GM12873 (cell line): ENCODE data around the gene NKG7.

ENCODE experiments used
- TF ChIP-seq, protein P1 (sequence below): IDR thresholded peaks from 2 replicates; pipeline ENCODE4 v1.5.1; 2012; ENCODE audit warnings: low read depth, mild to moderate bottlenecking, moderate library complexity, low read length, control low read depth; ENCODE audit not compliant: insufficient read depth; ENCODE audit errors: missing control alignments

Gene NKG7

GRCh38 chr19:51361239-51361638 is 11.2 kb downstream of the NKG7 start:
- TF ChIP-seq, protein P1, sequence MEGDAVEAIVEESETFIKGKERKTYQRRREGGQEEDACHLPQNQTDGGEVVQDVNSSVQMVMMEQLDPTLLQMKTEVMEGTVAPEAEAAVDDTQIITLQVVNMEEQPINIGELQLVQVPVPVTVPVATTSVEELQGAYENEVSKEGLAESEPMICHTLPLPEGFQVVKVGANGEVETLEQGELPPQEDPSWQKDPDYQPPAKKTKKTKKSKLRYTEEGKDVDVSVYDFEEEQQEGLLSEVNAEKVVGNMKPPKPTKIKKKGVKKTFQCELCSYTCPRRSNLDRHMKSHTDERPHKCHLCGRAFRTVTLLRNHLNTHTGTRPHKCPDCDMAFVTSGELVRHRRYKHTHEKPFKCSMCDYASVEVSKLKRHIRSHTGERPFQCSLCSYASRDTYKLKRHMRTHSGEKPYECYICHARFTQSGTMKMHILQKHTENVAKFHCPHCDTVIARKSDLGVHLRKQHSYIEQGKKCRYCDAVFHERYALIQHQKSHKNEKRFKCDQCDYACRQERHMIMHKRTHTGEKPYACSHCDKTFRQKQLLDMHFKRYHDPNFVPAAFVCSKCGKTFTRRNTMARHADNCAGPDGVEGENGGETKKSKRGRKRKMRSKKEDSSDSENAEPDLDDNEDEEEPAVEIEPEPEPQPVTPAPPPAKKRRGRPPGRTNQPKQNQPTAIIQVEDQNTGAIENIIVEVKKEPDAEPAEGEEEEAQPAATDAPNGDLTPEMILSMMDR: no peak

DNA sequence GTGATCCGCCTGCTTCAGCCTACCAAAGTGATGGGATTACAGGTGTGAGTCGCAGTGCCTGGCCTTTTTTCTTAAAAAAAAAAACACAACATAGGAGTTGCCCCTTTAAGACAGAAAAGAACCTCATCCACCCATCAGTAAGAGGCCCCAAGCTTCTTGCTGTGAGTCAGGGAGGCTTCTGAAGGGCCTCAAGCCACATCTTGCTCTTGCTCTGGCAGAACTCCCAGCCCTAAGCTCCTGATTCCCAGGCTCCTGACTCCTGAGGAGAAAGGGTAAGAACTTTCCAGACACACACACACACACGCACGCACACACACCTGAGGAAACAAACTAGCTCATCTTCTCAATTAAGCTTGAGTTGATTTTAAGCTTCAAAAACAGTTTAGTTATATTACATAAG is 13.2 kb downstream of the NKG7 start:
- TF ChIP-seq, protein P1: no peak

GRCh38 chr19:51357952-51358351 is 14.5 kb downstream of the NKG7 start:
- TF ChIP-seq, protein P1: no peak

- TF ChIP-seq, protein P1: no peak
These were observed 16.2 kb downstream of the NKG7 start for GRCh38 chr19:51356159-51356801.

GRCh38 chr19:51354742-51355148 is 17.7 kb downstream of the NKG7 start:
- TF ChIP-seq, protein P1: no peak

DNA sequence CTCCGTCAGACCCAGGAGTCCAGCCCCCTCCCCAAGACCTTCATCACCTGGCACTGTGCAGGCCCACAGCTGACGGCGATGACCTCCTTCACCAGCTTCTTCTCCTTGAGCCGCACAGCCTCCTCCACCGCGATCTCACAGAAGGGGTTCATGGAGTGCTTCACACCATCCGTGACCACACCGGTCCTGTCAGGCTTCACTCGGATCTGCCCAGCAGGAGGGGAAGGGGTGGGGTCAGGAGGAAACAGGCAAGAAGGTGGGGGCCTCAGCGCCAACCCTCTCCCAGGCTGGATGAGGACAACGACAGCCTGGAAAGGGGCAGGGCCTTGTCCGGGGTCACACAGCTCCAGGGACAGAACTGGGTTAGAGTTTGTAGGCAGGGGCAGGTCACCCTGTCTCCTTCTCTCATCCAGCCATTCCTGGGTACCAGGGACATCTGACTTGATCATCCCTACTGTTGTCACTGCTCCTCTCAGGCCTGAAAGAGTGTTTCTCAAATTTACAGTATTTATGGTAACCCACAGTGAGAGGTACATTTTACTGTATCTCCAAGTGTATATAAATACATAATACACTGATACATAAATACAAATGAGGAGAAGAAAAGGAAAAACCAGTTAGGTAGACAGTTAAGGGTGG is 18.2 kb downstream of the NKG7 start:
- TF ChIP-seq, protein P1: no peak

DNA sequence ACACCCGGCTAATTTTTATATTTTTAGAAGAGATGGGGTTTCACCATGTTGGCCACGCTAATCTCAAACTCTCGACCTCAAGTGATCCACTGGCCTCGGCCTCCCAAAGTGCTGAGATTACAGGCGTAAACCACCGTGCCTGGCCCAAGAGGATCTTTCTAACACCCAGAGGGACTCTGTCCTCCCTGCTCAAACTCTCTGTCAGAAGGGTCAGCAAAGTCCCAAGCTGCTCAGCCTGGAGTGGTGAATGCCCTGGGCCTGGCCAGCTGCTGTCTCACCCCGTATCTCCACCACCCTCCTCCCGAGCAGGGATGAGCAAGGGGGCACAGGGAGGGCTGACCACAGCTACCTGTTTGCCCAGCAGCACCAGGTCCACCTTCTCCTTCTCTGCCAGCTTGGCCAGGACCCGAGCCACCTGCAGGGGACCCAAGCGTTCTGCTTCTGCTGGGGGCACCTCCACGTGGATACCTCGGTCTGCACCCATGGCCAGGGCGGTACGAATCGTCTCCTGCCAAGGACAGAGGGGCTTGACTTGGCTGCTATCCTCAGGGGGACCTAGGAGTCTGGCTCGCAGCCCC is 19.6 kb downstream of the NKG7 start:
- TF ChIP-seq, protein P1: no peak
